ENCODE results near the gene ANO7.

DNA sequence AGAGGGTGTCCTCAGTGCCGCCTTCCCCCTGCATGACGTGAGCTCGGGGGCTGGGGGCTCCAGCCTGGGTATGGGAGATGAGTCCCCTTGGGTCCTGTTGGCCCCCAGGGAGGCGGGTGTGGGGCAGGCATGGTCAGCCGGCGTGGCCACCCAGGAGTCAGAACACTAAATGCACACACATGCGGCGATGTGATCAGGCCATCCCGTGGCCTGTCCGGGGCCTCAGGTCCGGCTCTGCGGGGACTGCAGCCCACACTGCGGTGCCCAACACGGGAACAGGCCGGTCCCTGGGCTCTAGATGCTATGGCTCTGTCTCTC lies 13.8 kb downstream of the ANO7 start:
- TF ChIP-seq, protein P1, sequence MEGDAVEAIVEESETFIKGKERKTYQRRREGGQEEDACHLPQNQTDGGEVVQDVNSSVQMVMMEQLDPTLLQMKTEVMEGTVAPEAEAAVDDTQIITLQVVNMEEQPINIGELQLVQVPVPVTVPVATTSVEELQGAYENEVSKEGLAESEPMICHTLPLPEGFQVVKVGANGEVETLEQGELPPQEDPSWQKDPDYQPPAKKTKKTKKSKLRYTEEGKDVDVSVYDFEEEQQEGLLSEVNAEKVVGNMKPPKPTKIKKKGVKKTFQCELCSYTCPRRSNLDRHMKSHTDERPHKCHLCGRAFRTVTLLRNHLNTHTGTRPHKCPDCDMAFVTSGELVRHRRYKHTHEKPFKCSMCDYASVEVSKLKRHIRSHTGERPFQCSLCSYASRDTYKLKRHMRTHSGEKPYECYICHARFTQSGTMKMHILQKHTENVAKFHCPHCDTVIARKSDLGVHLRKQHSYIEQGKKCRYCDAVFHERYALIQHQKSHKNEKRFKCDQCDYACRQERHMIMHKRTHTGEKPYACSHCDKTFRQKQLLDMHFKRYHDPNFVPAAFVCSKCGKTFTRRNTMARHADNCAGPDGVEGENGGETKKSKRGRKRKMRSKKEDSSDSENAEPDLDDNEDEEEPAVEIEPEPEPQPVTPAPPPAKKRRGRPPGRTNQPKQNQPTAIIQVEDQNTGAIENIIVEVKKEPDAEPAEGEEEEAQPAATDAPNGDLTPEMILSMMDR (IDR thresholded peaks at IDR 0.05): no peak
- TF ChIP-seq, protein P2, sequence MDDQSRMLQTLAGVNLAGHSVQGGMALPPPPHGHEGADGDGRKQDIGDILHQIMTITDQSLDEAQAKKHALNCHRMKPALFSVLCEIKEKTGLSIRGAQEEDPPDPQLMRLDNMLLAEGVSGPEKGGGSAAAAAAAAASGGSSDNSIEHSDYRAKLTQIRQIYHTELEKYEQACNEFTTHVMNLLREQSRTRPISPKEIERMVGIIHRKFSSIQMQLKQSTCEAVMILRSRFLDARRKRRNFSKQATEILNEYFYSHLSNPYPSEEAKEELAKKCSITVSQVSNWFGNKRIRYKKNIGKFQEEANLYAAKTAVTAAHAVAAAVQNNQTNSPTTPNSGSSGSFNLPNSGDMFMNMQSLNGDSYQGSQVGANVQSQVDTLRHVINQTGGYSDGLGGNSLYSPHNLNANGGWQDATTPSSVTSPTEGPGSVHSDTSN (IDR thresholded peaks at IDR 0.05): no peak

Data from SK-N-SH (cell line).